ENCODE measurements around the gene TARS1. TPM values are rescaled to one million over a fixed set of nuclear protein-coding genes. Genes with fewer than 3 reads are reported as not detected.

TARS1 gene
- total RNA-seq, 1 donor from 2014 or later, result 66.1 TPM

- Histone ChIP-seq H3K4me3 (no peak overlapping the region), H3K27ac (replicated peaks) (no peak overlapping the region), H3K27me3 (ENCODE audit: low read depth) (no peaks in the 10 kb centered on the region), H3K4me1 (no peaks in the 10 kb centered on the region), H3K36me3 (no peaks in the 10 kb centered on the region), H3K9me3 (replicated peaks) (peaks cover 4% of the 10 kb centered on the region)
- no peak for TF ChIP-seq CTCF (IDR thresholded peaks at IDR 0.05; ENCODE audit: borderline replicate concordance)
- DNase-seq, result no peak
- intact Hi-C loops (cut with micrococcal nuclease), result no loop called here
Observed at GRCh38 chr5:33487236-33487635, 46.5 kb downstream of the TARS1 start.

GRCh38 chr5:33488558-33489355, 48.0 kb downstream of the TARS1 start:
- no peaks in the 10 kb centered on the region for H3K4me1 ChIP-seq
- DNase-seq, result no peak
- no peaks in the 10 kb centered on the region for H3K36me3 ChIP-seq
- no peaks in the 10 kb centered on the region for H3K27me3 ChIP-seq (ENCODE audit: low read depth)
- no peak for TF ChIP-seq CTCF (IDR thresholded peaks at IDR 0.05; ENCODE audit: borderline replicate concordance)
- H3K9me3 ChIP-seq (replicated peaks), result peaks cover 4% of the 10 kb centered on the region
- no peak overlapping the region for H3K4me3 ChIP-seq
- no peak overlapping the region for H3K27ac ChIP-seq (replicated peaks)
- intact Hi-C loops (cut with micrococcal nuclease), result no loop called here

GRCh38 chr5:33489481-33490067, 48.8 kb downstream of the TARS1 start:
- Histone ChIP-seq H3K36me3 (no peaks in the 10 kb centered on the region), H3K27ac (replicated peaks) (no peak overlapping the region), H3K27me3 (ENCODE audit: low read depth) (no peaks in the 10 kb centered on the region), H3K4me3 (no peak overlapping the region), H3K4me1 (peaks cover 7% of the 10 kb centered on the region), H3K9me3 (replicated peaks) (peaks cover 4% of the 10 kb centered on the region)
- no peak for TF ChIP-seq CTCF (IDR thresholded peaks at IDR 0.05; ENCODE audit: borderline replicate concordance)
- intact Hi-C loops (cut with micrococcal nuclease), result no loop called here
- DNase-seq, result no peak

GRCh38 chr5:33490071-33490665, 49.4 kb downstream of the TARS1 start:
- H3K27me3 ChIP-seq (ENCODE audit: low read depth), result no peaks in the 10 kb centered on the region
- no peak for DNase-seq
- no peaks in the 10 kb centered on the region for H3K36me3 ChIP-seq
- TF ChIP-seq CTCF (IDR thresholded peaks at IDR 0.05; ENCODE audit: borderline replicate concordance), result no peak
- intact Hi-C loops (cut with micrococcal nuclease), result no loop called here
- peaks cover 9% of the 10 kb centered on the region for H3K4me1 ChIP-seq
- no peak overlapping the region for H3K27ac ChIP-seq (replicated peaks)
- H3K4me3 ChIP-seq, result no peak overlapping the region
- peaks cover 4% of the 10 kb centered on the region for H3K9me3 ChIP-seq (replicated peaks)

GRCh38 chr5:33491941-33492340, 51.2 kb downstream of the TARS1 start:
- no peak for TF ChIP-seq CTCF (IDR thresholded peaks at IDR 0.05; ENCODE audit: borderline replicate concordance)
- Histone ChIP-seq H3K4me3 (no peak overlapping the region), H3K27ac (replicated peaks) (no peak overlapping the region), H3K4me1 (peaks cover 9% of the 10 kb centered on the region), H3K27me3 (ENCODE audit: low read depth) (no peaks in the 10 kb centered on the region), H3K9me3 (replicated peaks) (peaks cover 4% of the 10 kb centered on the region), H3K36me3 (no peaks in the 10 kb centered on the region)
- intact Hi-C loops (cut with micrococcal nuclease), result no loop called here
- DNase-seq, result no peak
